Suppressor macrophage (primary cell): Measurements from ENCODE around the gene SHISA4.

ENCODE experiments used
- DNase-seq, 4 experiments: peaks; one replicate each; pipeline ENCODE4 v3.0.0-alpha.2; 2020 to 2022

SHISA4 gene

DNA sequence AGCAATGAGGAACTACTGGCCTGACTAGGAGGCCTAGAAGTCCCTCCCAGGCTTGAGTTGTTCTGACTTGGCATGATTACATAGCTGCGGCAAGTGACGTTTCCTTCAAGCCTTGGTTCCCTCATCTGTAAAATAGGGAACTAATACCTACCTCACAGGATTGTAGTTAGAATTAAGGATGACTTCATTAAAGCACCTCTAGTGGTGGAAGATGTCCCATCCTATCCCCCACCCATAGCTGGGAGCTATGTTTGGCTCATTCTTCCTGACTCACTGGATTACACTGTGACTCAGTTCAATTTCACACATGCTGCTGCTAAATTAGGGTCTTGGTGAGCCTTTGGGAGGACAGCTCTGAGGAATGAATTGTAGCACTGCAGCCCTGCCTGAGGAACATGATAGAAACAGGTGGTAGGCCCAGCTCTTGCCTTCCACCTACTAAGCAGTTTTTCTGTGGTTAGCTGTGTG lies 6.0 kb upstream of the SHISA4 start:
- peak; percentile 89 to 97 (median 92) for DNase-seq

DNA sequence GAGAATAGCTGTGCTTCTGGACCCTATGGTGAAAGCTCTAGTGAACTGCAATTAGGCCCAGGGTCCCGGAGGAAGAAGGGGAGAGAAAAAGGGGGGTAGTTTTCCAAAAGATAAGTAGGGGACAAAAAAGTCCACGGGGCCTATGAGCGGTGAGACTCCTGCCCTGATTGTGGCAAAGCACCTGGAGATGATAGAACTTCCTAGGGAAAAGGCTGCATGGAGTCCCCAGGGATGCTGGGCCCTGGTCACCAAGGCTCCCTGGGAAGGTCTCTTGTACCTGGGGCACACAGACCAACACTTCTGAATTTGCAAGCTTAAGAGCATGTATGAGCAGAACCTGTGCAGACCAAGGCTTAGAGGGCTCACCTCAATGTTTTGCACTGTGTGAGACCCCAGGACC lies 5.4 kb upstream of the SHISA4 start:
- DNase-seq: no peak

DNA sequence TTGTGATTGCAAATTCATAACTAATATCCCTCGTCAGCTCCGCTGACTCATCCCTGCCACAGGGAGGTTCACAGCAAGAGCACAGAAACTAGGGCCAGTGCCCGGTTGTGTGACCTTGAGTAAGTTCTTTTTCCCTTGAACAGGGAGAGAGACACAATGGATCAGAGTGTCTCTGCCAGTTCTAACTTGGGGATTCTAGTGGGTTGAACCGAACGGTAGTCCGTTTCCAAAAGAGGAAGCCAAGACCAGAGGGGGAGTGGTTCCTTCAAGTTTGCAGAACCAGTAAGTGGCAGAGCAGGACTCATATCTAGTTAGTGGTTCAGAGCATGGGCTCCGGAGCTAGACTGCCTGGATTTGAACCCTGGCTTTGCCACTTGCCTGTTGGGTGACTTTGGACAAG lies 4.9 kb upstream of the SHISA4 start:
- peak; percentile 80 to 91 (median 83) for DNase-seq

DNA sequence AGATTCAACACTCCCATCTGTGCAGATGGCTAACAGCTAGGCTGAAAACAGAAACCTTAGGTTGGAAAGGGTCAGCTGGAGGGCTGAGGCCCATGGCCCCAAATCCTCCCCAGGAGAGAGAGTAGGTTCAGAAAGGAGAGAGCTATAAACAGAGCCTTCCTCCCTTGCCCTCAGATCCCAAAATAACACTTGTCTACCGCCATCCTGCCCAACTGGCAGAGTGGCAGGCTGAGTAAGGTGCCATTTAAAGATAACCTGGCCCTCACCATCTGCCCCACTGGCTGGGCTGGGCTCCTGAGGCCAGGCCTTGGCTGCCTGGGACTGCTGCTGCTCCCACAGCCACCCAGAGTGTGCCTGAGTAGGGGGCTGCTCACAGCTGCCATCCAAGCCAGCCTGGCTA lies 4.3 kb upstream of the SHISA4 start:
- no peak for DNase-seq

DNA sequence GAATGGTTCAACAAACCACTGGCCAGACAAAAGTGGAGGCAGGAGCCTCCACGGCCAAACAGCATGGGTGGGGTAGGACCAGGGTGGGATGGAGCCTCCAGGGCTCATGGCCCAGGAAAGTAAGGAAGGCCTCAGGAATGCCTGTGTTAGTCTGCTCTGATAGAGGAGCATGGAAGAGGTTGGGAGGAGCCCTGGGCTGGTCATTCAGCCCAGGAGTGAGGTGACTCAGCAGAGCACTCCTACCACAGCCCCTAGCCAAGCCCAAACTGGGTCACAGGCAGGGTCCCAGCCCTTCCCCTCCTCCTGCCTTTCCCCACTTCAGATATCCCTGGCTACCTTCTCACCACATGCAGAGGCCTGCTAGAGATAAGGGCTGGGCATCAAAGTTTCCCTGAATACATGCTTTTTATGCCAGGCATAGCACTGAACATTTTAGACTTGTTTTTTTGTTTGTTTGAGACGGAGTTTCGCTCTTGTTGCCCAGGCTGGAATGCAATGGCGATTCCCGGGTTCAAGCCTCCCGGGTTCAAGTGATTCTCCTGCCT lies 3.1 kb upstream of the SHISA4 start:
- DNase-seq: no peak

DNA sequence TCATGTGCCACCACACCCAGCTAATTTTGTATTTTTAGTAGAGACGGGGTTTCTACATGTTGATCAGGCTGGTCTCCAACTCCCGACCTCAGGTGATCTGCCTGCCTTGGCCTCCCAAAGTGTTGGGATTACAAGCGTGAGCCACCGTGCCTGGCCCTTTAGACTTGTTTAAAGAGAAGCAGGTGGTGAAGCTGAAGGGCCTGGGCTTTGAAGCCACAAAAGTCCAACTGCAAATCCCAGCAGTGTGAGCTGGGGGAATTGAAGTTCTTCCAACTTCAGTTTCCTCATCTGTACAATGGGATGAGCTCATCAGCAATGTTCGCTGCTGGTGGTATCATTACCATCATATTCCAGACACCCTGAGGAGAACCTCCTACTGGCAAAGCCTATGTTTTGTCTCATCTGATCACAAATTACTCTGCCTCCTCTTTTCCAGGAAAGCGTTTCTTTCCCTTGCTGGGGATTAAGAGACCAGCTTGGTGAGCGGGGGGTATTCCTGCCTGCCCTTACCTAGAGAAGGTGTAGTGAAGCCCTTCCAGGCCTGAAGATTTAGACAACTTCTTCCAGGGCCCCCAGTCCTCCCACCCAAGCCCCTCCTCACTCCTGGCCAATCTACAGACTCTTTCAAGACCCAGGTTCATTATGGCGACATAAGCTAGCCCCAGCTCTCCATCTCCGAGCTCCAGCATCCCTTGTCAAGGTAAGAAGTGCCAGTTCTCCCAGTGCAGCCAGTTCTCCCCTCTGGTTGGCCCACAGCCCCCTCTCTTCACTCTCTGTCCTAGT lies 2.4 kb upstream of the SHISA4 start:
- no peak for DNase-seq

DNA sequence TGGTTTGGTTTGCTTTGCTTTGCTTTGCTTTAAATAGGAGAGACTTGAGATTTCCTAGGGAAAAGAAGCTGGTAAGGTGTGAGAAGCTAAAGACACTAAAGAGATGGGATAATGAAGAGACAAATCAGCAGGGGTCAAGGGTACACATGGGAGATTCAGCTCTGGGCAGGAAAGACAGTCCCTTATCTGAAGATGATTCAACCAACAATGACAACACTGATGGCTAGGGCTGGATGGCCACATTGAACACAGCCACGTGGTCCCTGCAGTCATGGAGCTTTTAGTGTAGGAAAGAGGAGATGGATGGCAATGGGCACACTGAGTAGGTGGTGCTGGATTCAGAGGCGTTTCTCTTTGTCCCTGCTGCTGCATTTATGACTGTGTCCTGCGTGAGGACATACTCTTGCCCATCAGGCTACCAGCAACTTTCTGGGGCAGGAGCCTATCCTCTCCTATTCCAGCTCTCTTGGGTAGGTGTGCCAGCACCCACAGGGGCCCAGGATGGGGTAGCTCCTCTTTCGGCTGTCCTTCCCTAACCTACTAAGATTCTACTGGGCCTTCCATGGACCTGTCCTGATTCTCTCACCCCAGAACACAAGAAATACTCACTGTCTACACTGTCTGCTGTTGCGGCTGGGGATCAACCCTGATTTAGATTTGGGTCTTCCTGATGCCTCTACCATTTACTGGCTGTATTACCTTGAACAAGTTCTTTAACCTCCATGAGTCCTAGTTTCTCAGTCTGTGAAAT lies 1.4 kb upstream of the SHISA4 start:
- DNase-seq: no peak

DNA sequence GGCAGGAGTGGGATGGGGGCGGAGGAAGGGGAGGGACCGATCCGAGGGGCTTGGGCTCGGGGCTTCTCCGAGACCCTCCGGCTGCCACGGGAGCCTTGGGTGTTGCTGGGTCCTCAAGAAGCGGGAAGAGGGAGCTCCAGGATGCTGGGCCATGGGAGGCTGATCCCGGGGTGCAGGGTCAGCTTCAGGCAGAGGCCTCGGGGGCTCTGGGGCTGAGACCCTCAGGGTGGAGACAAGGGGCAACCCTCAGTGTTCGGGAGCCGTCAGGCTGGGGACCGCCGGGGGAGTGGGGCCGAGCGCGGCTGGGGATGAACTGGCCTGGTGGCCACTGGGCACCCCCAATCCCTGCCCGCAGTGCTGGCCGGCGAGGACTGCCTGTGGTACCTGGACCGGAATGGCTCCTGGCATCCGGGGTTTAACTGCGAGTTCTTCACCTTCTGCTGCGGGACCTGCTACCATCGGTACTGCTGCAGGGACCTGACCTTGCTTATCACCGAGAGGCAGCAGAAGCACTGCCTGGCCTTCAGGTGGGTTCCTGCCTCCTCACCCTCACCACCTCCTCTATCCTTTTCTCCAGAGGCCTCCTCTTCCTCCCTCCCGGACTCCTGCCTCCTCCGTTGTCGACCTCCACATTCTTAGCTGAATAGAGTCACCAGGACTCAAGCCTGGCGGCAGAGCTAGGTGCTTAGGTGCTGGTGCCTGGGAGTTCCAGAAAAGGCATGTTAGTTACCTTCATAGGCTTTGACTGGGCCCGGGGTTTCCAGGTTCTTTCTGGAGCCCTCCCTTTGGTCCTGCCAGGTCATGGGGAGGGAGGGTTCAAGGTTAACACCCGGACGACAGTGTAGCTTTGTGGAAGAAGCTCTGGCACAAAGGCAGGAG lies 631 bp downstream of the SHISA4 start:
- no peak for DNase-seq

DNA sequence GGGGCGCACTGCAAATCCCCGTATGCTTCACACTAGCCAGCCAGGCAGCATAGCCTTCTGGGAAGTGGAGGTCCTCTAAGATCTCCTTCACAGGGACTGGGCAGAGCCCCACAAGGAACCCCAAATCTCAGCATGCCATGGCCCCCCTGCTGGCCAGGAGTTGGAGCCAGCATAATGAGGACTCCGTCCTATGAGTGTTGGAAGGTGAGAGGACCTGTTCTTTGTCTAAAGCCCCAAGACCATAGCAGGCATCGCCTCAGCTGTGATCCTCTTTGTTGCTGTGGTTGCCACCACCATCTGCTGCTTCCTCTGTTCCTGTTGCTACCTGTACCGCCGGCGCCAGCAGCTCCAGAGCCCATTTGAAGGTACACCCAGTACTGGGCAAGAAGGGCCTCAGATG lies 1.5 kb downstream of the SHISA4 start:
- DNase-seq: no peak

DNA sequence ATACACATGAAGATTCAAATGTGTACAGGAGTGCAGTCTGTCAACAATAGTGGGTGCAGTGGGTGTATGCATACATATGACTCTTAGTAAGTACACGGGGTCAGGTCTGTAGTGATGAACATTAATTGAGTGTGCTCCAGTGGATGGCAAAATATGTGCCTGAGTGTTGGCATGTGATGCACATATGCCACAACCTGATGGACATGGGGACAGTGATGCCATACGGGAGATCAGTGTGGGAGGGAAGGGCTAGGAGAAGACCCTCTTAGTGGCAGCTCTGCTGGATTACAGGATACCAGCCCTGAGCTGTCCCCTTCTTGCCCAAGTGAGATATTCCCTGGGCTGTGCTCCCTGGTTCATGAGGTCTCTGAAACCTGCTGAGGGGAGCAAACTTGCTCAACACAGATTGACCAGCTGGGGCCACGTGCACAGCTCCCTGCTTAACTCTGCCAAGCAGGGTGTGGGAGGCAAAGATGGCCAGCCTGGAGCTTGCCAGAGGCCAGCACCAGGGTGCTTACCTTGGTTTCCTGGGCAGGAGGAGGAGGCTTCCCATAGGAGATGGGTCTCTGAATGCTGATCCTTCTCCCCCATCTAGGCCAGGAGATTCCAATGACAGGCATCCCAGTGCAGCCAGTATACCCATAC lies 2.2 kb downstream of the SHISA4 start:
- no peak for DNase-seq

DNA sequence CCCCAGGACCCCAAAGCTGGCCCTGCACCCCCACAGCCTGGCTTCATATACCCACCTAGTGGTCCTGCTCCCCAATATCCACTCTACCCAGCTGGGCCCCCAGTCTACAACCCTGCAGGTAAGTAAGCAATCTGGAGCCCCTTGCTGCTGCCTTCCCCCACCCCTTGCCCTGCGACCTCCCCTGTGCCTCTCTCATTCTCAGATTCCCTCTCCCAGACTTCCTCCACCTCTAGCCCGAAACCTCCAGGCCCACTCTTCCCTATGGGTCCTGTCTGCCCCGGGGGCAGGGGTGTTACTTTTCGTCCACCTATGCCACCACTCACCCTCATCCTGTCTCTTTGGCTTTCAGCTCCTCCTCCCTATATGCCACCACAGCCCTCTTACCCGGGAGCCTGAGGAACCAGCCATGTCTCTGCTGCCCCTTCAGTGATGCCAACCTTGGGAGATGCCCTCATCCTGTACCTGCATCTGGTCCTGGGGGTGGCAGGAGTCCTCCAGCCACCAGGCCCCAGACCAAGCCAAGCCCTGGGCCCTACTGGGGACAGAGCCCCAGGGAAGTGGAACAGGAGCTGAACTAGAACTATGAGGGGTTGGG lies 2.9 kb downstream of the SHISA4 start:
- DNase-seq: no peak

DNA sequence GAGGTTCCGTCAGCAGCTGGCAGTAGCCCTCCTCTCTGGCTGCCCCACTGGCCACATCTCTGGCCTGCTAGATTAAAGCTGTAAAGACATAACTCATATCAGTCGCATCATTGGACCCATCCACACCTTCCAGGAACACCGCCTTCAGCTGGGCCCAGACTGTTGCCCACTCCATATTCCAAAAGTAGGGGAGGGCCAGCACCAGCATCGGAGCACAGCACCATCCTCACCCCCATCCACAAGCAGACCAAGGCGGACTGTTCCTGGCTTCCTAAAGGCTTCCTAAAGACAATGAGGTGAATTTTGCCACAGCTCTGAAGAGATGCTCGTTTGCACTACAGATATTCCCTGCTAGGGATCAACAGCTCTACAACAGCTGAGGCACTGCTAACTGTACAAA lies 3.5 kb downstream of the SHISA4 start:
- DNase-seq: no peak

DNA sequence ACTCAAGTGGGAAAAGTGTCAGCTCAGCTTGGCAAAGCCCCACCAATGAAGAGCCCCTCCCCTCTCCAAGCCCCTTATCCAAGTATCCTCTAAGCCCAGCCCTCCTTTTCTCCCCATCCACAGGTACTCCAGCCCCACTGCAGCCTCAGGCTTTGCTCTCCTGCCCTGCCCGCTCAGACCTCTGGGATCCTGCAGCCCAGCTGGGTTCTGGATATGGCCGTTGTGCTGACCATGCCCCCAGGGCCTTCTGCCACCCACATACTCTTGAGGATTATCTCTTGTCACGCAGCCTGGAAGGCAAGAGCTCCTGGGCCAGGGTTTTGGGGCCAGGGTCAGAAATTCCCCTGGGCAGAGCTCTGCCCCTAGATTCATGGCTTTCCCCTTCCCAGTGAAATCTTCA lies 4.7 kb downstream of the SHISA4 start:
- DNase-seq: no peak

DNA sequence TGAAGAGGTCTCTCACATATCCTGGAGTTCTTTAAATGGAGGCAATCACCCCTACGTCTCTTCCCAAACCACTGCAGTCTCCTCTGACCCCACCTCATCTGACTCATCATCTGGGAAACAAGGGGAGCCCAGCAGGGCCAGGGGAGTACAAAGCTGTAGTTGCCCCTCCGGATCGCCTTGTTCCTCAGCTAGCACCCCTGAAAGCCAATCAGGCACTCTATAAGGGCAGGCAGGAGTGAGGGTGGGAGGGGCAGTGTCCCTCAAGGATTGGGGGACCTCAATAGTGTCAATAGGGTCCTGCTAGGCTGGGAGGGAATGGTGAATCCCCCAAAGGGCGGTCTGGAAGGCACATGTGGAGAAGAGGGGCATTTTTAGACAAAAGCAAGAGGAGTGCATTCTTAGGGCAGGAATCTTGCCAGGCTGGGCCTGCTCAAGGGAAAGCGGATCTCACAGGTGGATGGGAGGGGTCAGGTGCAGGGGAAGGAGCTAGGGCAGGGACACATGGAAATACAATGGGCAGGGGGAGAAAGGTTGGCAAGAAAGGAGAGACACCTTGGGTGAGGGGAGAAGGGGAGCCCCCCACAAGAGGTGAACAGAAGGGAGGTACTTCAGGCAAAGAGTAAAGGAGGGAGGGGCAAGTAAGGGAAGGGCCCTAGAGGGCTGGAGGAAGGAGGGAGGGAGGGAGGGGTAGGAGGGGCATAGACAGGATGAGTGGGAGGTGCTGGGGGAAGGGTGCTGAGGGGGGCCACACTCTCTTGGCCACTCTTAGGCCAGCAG lies 5.8 kb downstream of the SHISA4 start:
- DNase-seq: no peak

DNA sequence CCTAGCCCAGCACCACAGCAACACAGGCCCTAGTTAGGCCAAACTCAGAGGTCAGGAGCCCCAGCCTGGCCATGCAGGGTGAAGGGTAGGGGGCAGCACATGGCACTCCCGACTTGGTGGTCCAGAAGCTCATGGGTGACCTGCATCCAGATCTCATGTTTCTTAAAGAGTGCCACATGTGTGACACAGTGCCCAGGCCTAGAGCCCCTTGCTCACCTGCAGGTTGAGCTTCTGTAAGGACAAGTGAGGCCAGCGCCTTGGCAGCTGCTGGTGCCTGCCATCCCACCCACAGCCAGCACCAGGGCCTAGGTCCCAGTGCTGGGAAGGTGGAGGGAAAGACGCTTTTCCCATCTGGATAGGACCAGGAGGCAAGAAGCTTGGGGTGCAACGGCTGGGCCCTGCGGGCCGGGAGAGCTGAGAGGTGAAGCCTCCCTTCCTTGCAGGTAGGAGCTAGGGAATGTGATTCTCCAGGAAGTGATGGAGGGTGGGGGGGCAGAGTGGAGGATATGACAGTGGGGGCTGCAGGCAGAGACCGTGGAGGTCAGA lies 6.5 kb downstream of the SHISA4 start:
- no peak for DNase-seq

DNA sequence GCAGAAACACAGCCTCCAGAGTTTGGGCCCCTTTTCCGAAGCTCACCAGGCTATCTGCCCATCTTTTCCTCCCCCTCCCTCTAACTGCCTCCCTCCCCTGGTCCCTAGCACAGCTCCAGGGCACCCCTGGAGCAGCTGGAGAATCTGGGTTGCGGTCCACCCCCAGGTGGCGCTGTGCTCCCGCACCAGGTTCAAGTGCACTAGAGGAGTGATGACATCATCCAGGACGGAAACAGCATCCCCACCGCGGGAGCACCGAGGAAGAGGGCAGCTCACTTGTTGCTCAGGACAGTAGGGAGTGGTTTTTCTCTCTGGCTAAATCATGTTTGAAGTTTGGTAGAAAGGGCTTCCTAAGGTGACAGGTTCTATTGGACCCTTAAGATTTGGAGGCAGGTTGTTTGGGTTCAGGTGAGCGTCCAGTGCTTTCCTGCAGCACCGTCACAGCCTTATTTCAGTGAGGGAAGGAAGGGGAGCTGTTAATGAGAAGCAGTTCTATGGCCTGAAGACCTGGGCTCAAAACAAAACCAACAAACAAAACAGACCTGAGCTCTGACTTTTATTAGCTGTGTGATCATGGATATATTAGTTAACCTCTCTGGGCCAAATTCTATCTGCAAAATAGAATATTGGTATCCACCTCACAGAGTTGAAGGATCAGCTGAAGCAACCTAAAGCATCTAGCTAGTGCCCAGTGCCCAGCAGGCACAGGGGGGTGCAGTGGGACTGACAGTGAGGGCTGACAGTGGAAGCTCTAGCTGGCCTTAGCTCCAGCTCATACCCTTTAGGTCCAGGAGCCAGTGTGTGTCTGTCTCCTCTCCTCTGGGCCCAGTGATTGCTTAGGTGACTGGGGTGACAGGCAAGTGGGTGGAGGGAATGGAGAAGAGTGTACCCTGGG lies 7.5 kb downstream of the SHISA4 start:
- DNase-seq: peak; percentile 90 to 95 (median 91)

DNA sequence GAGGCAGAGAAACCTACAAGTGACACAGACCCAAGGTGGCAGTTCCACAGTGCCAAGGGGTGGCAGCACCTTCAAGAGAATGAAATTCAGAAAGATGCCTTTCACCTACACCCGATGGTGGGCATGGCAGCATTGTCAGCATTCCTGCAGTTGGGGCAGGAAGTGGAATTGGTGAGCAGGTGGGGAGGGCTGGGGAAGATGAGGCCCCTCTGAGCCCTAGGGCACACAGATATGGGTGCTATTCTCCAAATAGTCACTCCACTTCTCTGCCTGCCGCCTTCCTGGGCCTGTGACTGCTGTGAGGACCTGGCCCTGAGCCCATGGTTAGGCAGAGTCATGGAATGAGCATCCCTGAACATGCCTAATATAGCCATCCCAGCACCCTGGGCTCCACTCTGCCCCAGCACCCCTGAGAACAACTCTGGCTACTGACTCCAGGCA lies 8.3 kb downstream of the SHISA4 start:
- DNase-seq: no peak

DNA sequence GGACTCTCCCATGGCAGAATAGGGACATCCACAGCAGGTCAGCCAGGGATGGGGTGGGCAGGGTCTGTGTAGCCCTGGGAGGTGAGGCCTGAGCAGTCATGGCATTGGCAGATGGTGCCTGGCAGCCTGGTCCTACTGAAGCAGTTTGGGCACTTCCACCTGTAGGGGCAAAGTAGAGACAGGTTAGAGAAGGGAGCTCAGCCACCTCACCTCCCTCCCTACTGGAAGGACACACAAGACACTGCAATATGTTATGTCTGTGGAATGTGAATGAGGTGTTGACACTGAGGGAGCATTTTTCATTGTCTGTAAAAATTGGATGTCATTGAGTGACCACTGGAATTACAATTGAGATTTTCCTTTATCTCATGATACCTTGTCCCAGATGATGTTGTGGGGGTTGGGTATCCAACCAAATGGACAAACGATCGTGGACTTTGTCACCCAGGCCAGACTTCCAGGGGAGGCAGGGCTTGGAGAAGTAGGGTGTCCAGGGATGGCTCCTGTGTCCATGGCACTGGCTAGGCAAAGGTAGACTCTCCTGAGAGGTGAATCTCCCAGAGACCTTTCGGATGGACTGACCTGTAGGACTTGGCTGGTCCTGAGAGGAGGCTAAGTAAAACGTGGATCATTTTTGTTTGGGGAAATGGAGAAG lies 9.7 kb downstream of the SHISA4 start:
- no peak for DNase-seq

DNA sequence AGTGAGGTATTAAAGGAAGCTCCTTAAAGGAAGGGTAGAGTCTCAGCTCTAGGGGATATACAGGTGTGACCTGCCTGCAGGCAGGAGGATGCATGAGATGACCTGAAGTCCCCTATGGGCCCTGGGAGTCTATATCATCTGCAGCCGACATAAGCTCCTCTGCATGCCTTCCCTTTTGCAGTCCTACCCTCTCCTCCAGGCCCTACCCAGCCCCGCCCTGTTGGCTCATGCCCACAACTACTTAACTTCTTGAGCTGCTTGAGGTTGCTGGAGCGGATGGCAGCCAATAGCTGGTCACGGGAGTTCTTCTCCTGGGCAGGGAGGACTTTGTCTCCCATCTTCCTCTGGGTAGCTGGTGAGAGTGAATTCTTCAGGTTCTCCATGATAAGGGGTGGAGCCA lies 10.3 kb downstream of the SHISA4 start:
- DNase-seq: no peak
